ENCODE results near the gene GLT1D1.

Gene GLT1D1

GRCh38 chr12:129009833-129010622, 156.8 kb downstream of the GLT1D1 start:
- no peak for DNase-seq

GRCh38 chr12:129016159-129016558, 162.9 kb downstream of the GLT1D1 start:
- DNase-seq: no peak

GRCh38 chr12:129025055-129025454, 171.8 kb downstream of the GLT1D1 start:
- no peak for DNase-seq

GRCh38 chr12:129028844-129029243, 175.6 kb downstream of the GLT1D1 start:
- no peak for DNase-seq

Data from activated CD4-positive, alpha-beta T cell treated with anti-CD3 and anti-CD28 coated beads for 48 hours (primary cell).